IMR-90 (cell line): ENCODE measurements around the gene PRXL2C.

ENCODE experiments used
- BHLHE40 ChIP-seq: fragments of 150-350 bp; IDR thresholded peaks from 2 replicates; pipeline ENCODE4 v1.6.1; 2016; ENCODE audit warnings: mild to moderate bottlenecking, low read depth, low read length
- CHD1 ChIP-seq: IDR thresholded peaks from 2 replicates; pipeline ENCODE4 v1.6.1; 2012; ENCODE audit warnings: low read depth, low read length, improper control_type of control experiment
- CTCF ChIP-seq: conservative IDR thresholded peaks from 2 replicates; pipeline ENCODE4 v1.5.1; 2012; ENCODE audit warnings: mild to moderate bottlenecking, low read depth, low read length, improper control_type of control experiment
- FOS ChIP-seq: fragments of 150-350 bp; IDR thresholded peaks from 2 replicates; pipeline ENCODE4 v1.6.1; 2016; ENCODE audit warnings: low read depth, low read length
- MAZ ChIP-seq: IDR thresholded peaks from 2 replicates; pipeline ENCODE4 v1.6.1; 2012; ENCODE audit warnings: low read depth, mild to moderate bottlenecking, low read length, improper control_type of control experiment, moderate library complexity, borderline replicate concordance
- MXI1 ChIP-seq: IDR thresholded peaks from 2 replicates; pipeline ENCODE4 v1.6.1; 2012; ENCODE audit warnings: low read depth, mild to moderate bottlenecking, low read length, moderate library complexity, borderline replicate concordance
- NFE2L2 ChIP-seq: fragments of 150-350 bp; IDR thresholded peaks from 2 replicates; pipeline ENCODE4 v1.6.1; 2016; ENCODE audit warnings: low read depth, mild to moderate bottlenecking, low read length
- POLR2A ChIP-seq: IDR thresholded peaks from 2 replicates; pipeline ENCODE4 v1.6.1; 2012; ENCODE audit warnings: mild to moderate bottlenecking, low read depth, low read length
- RAD21 ChIP-seq: IDR thresholded peaks from 2 replicates; pipeline ENCODE4 v1.6.1; 2012; ENCODE audit warnings: low read length, improper control_type of control experiment
- SMC3 ChIP-seq: fragments of 150-350 bp; IDR thresholded peaks from 2 replicates; pipeline ENCODE4 v1.6.1; 2016; ENCODE audit warnings: low read depth, mild to moderate bottlenecking, antibody characterized with exemption, low read length, moderate library complexity
- USF2 ChIP-seq: fragments of 150-350 bp; IDR thresholded peaks from 2 replicates; pipeline ENCODE4 v1.6.1; 2017; ENCODE audit warnings: mild to moderate bottlenecking, antibody characterized with exemption, low read length, low read depth

GRCh38 chr9:96649620-96650324 is 5.3 kb downstream of the PRXL2C start:
- TF ChIP-seq CTCF = no peak
- TF ChIP-seq POLR2A = no peak
- no peak for TF ChIP-seq FOS
- TF ChIP-seq MAZ = no peak
- TF ChIP-seq SMC3 = no peak
- no peak for TF ChIP-seq CHD1
- TF ChIP-seq NFE2L2 = no peak
- no peak for TF ChIP-seq USF2
- TF ChIP-seq RAD21 = no peak
- no peak for TF ChIP-seq BHLHE40
- TF ChIP-seq MXI1 = no peak
